Astrocyte of the spinal cord (primary cell): ENCODE results near the gene NANOS1.

Experiments used
- DNase-seq: peaks from one replicate; pipeline ENCODE4 v3.0.0; 2011; ENCODE audit warnings: low read depth, low spot score
- H3K4me3 ChIP-seq: 2 replicates; pipeline ENCODE4 v1.5.1; 2011; ENCODE audit warnings: low read depth, mild to moderate bottlenecking, low read length, moderate library complexity
- in situ Hi-C: cut with HindIII; loops from 2 replicates; pipeline ENCODE4 v1.10.0; 2017; ENCODE audit warnings: low sequenced_read_pairs
- TF ChIP-seq, protein P1 (sequence below): IDR thresholded peaks from 2 replicates; pipeline ENCODE4 v1.5.1; 2012; ENCODE audit warnings: low read depth, mild to moderate bottlenecking, low read length, inconsistent platforms

The NANOS1 gene

DNA sequence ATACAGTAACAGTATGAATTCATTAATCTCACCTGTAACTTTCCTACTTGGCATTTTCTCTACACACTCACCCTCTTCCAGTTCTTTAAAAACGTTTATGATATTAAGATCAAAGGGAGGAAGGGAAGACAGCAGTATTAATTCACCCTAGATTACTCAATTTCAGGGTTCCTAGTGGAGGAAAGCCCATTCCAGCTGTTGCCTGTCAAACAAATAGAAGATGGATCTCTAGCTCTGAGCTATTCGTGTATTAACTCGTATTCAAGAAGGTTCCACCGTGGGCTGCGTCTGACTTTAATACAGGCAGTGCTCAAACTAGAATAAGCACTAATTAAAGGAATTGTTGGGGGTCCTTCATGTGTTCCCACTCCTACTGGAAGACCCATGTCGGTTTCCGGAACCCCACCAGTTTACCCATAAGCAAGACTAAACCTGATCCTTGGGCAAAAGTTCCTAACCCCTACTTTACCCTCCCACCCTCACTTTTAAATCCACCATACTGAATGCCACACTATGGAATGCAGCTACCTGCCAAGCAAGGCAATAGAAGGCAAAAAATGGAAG, 2.1 kb downstream of the NANOS1 start:
- TF ChIP-seq, protein P1, sequence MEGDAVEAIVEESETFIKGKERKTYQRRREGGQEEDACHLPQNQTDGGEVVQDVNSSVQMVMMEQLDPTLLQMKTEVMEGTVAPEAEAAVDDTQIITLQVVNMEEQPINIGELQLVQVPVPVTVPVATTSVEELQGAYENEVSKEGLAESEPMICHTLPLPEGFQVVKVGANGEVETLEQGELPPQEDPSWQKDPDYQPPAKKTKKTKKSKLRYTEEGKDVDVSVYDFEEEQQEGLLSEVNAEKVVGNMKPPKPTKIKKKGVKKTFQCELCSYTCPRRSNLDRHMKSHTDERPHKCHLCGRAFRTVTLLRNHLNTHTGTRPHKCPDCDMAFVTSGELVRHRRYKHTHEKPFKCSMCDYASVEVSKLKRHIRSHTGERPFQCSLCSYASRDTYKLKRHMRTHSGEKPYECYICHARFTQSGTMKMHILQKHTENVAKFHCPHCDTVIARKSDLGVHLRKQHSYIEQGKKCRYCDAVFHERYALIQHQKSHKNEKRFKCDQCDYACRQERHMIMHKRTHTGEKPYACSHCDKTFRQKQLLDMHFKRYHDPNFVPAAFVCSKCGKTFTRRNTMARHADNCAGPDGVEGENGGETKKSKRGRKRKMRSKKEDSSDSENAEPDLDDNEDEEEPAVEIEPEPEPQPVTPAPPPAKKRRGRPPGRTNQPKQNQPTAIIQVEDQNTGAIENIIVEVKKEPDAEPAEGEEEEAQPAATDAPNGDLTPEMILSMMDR, result no peak
- no peak overlapping the region for H3K4me3 ChIP-seq
- in situ Hi-C loops, result no loop called here
- no peak for DNase-seq

DNA sequence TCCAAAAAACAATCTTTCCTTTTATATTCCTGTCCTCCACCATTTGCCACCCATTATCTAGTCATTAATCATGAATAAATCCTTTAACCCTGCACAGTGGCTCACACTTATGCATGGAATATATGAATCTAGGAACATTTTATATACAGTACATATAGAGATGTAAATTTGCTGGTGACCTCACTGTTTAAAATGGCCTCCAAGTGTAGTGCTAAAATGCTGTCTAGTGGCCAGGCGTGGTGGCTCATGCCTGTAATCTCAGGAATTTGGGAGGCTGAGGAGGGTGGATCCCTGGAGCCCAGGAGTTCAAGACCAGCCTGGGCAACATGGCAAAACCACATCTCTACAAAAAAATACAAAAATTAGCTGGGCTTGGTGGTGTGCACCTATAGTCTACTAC, 9.6 kb downstream of the NANOS1 start:
- H3K4me3 ChIP-seq, result no peak overlapping the region
- TF ChIP-seq, protein P1, result no peak
- no peak for DNase-seq
- in situ Hi-C loops, result no loop called here

DNA sequence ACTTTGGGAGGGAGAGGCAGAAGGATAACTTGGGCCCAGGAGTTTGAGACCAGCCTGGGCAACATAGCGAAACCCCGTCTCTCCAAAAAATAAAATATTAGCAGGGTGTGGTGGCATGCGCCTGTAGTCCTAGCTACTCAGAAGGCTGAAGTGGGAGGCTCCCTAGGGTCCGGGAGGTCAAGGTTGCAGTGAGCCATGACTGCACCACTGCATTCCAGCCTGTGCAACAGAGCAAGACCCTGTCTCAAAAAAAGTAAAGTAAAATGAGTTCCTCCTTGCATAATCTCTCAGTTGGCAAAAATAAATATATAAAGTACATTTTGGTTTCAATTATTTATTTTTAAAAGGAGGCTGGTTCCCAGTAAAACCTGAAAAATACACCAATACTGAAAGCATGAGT, 11.8 kb downstream of the NANOS1 start:
- in situ Hi-C loops, result no loop called here
- DNase-seq, result no peak
- H3K4me3 ChIP-seq, result no peak overlapping the region
- TF ChIP-seq, protein P1, result no peak

DNA sequence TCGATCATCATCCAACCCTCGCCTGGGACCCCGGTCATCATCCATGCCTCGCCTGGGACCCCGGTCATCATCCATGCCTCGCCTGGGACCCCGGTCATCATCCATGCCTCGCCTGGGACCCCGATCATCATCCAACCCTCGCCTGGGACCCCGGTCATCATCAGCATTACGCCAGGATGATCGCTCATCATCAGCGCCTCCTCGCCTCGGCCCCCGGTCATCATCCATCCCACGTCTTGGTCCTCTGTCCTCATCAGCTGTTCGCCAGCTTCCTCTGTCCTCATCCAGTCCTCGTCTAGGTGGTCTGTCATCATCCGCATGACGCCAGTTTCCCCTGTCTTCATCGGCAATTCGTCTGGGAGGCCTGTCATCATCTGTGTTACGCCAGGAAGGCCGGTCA, 12.7 kb downstream of the NANOS1 start:
- no peak for DNase-seq
- TF ChIP-seq, protein P1, result no peak
- in situ Hi-C loops, result no loop called here
- no peak overlapping the region for H3K4me3 ChIP-seq

DNA sequence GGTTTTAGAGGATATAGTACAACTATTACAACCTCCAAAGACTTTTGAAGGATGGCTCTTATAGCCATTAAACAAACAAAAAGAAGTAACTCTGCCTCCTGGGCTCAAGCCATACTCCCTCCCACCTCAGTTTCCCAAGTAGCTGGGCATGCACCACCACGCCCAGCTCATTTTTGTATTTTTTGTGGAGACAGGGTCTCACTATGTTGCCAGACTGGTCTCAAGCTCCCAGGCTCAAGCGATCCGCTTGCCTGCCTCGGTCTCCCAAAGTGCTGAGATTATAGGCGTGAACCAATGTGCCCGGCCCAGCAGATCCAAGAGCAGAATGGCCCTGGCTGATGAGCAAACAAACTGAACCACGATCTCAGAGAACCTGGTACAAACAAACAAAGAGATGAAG, 16.0 kb downstream of the NANOS1 start:
- in situ Hi-C loops, result no loop called here
- no peak overlapping the region for H3K4me3 ChIP-seq
- DNase-seq, result no peak
- TF ChIP-seq, protein P1, result no peak

DNA sequence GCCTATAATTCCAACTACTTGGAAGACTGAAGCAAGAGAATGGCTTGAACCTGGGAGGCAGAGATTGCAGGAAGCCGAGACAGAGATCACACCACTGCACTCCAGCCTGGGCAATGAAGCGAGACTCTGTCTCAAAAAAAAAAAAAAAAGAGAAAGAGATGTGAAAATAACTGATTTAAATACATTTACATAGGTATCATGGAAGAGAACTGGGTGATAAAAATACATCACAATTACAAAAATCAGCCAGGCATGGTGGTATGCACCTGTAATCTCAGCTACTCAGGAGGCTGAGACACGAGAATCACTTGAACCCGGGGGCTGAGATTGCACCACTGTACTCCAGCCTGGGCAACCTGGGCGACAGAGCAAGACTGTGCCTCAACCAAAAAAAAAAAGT, 19.8 kb downstream of the NANOS1 start:
- in situ Hi-C loops, result no loop called here
- no peak overlapping the region for H3K4me3 ChIP-seq
- TF ChIP-seq, protein P1, result no peak
- no peak for DNase-seq

DNA sequence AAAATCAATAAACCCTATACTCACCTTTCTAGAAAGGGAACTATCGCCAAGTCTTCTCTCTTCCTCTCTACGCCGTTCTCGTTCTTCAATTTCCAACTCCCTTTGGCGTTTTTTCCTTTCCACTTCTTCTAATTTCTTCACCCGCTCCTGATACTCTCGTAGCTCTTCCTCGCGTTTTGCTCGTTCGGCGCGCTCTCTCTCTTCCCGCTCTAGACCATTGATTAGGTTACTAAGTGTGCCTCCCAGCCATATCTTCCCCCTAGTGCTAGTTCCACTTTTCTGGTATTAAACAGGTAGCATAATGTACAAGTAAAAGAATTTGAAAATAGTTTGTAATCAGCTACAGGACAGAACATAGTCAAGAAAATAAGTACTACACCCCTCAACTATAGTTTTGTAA, 20.3 kb downstream of the NANOS1 start:
- TF ChIP-seq, protein P1, result no peak
- H3K4me3 ChIP-seq, result no peak overlapping the region
- no peak for DNase-seq
- in situ Hi-C loops, result no loop called here
